ENCODE measurements around the gene ZNF235.

DNA sequence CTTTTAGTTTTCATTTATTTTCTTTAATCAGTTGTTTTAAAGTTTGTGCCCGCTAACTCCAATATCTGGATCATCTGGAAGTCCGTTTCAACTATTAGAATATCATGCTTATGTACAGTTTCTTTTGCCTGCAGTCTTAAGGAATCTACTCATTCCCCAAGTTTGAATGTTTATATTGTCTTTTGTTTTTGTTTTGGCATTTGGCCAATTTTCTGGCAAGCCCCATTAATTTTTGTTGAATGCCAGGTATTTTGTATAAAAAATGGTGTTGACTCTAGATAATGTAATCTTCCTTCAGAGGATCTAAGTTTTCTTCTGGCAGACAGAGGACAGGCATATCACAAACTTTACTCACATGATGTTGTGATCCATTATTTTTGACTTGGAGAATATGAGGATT, 11.1 kb upstream of the ZNF235 start:
- TF ChIP-seq GATA2 (IDR thresholded peaks at IDR 0.05; ENCODE audit: low read depth, low read length), result no peak
- TF ChIP-seq GATA3 (IDR thresholded peaks at IDR 0.05; ENCODE audit: low read depth, low read length), result no peak

Data from SH-SY5Y (cell line).